Caco-2 (cell line): ENCODE results near the gene UCP2. TPM values are rescaled to one million over a fixed set of nuclear protein-coding genes. Genes with fewer than 3 reads are reported as not detected.

ENCODE experiments used
- BruUV-seq: library from RNA; stranded (reverse); fragments of 400-500 nt; replicated peaks from 2 replicates; lab custom pipeline; 2021; lab: Mats Ljungman, UMichigan
- CTCF ChIA-PET: fragments of 300-600 bp; sonication (Branson Sonifier 250); formaldehyde crosslinking; loops from one replicate; lab custom pipeline; 2022; ENCODE audit warnings: antibody characterized with exemption; lab: Charles Lee
- POLR2A ChIA-PET: fragments of 300-600 bp; sonication (Branson Sonifier 250); formaldehyde crosslinking; loops from one replicate; lab custom pipeline; 2022; ENCODE audit warnings: antibody characterized with exemption; lab: Charles Lee
- DNase-seq, 2 experiments: peaks; one replicate each; pipeline versions ENCODE4 v3.0.0 to v3.0.0-alpha.2; 2020 to 2022
- H3K27me3 ChIP-seq: replicated peaks from 2 replicates; pipeline ENCODE4 v1.6.0; 2011; ENCODE audit warnings: low read length; ENCODE audit not compliant: control insufficient read depth, insufficient read depth
- H3K36me3 ChIP-seq: 2 replicates; pipeline ENCODE4 v1.5.1; 2011; ENCODE audit warnings: low read length; ENCODE audit not compliant: control insufficient read depth, insufficient read depth
- H3K4me1 ChIP-seq: fragments of 250-450 bp; sonication (Bioruptor Pico); 2 replicates; pipeline ENCODE4 v1.5.1; 2020; ENCODE audit warnings: mild to moderate bottlenecking
- H3K4me3 ChIP-seq: 2 replicates; pipeline ENCODE4 v1.5.1; 2011; ENCODE audit warnings: low read depth, mild to moderate bottlenecking, control low read depth, low read length
- H3K9me3 ChIP-seq: fragments of 250-450 bp; sonication (Bioruptor Pico); 2 replicates; pipeline ENCODE4 v1.5.1; 2020; ENCODE audit warnings: mild to moderate bottlenecking, moderate library complexity
- H3K27ac Mint-ChIP-seq: one replicate; pipeline ENCODE4 v1.8.0; 2022; ENCODE audit warnings: mixed read lengths; ENCODE audit not compliant: unreplicated experiment
- H3K27me3 Mint-ChIP-seq: one replicate; pipeline ENCODE4 v1.8.0; 2022; ENCODE audit warnings: mixed read lengths; ENCODE audit not compliant: insufficient read depth, unreplicated experiment
- H3K36me3 Mint-ChIP-seq: one replicate; pipeline ENCODE4 v1.8.0; 2022; ENCODE audit warnings: mild to moderate bottlenecking, mixed read lengths; ENCODE audit not compliant: insufficient read depth, unreplicated experiment
- H3K4me1 Mint-ChIP-seq: one replicate; pipeline ENCODE4 v1.8.0; 2022; ENCODE audit warnings: low read depth, mixed read lengths; ENCODE audit not compliant: unreplicated experiment
- H3K4me3 Mint-ChIP-seq: one replicate; pipeline ENCODE4 v1.8.0; 2022; ENCODE audit warnings: mild to moderate bottlenecking, moderate library complexity, mixed read lengths; ENCODE audit not compliant: unreplicated experiment
- H3K9me3 Mint-ChIP-seq: one replicate; pipeline ENCODE4 v1.8.0; 2022; ENCODE audit warnings: mixed read lengths; ENCODE audit not compliant: unreplicated experiment
- CTCF ChIP-seq, 2 experiments: fragments of 200-600 bp in 1 of 2; IDR thresholded peaks; 1 replicate in 1 of 2; 2 replicates in 1 of 2; pipeline versions ENCODE4 v1.5.1 to v1.8.0; 2011 to 2022; ENCODE audit warnings: antibody characterized with exemption in 1 of 2, control low read depth in 1 of 2, inconsistent platforms in 1 of 2, low read depth in 1 of 2, low read length in 1 of 2, mild to moderate bottlenecking in 1 of 2, moderate library complexity in 1 of 2; ENCODE audit not compliant: insufficient read depth in 1 of 2, severe bottlenecking in 1 of 2, unreplicated experiment in 1 of 2
- intact Hi-C: fragments of 100-400 bp; cut with micrococcal nuclease; formaldehyde crosslinking; loops from one replicate; pipeline ENCODE4 v1.10.0; 2022; ENCODE audit not compliant: unreplicated experiment
- total RNA-seq: library from RNA; stranded (reverse); gene quantifications from 2 replicates; pipeline ENCODE4 v1.2.3, GENCODE V29; 2022

UCP2 gene
- total RNA-seq, 1 experiment from 2014 or later: 144 TPM

DNA sequence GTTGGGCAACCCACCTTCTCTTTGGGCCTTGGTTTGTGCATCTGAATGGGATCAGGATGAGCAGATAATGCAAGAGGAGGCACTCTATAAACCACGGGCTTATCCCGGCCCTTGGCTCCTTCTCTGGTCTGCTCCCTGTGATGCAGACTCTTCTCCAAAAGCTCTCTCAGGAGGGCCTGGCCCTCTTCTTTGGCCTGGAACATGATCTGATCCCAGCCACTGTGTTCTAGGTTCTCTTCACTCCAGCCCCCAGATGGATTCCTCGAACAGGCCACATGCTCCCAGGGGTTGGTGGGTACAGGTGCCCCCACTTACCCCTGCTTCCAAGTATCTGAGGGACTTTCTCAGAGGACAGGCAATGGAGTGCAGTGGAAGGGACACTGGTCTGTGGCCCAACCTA, 35.0 kb upstream of the UCP2 start:
- no peak for TF ChIP-seq CTCF (IDR thresholded peaks at IDR 0.05; ENCODE audit: insufficient read depth in 1 of 2, low read depth in 1 of 2, low read length in 1 of 2, severe bottlenecking in 1 of 2, unreplicated experiment in 1 of 2)
- Mint-ChIP-seq H3K36me3 (peaks cover 5% of the 10 kb centered on the region), H3K27ac (no peak overlapping the region), H3K9me3 (no peaks in the 10 kb centered on the region), H3K4me1 (no peaks in the 10 kb centered on the region), H3K4me3 (no peak overlapping the region), H3K27me3 (no peaks in the 10 kb centered on the region)
- intact Hi-C loops: no loop called here
- Histone ChIP-seq H3K36me3 (no peaks in the 10 kb centered on the region), H3K4me1 (peaks cover 23% of the 10 kb centered on the region), H3K9me3 (no peaks in the 10 kb centered on the region), H3K27me3 (no peaks in the 10 kb centered on the region), H3K4me3 (no peak overlapping the region)
- ChIA-PET CTCF (interaction anchor here (0.9 kb wide), 1 partner anchor 35 kb away, joined by 3 read pairs; the partner anchor contains the start of gene UCP2), POLR2A (no interaction called here)
- no TSS peak for BruUV-seq
- no peak for DNase-seq

DNA sequence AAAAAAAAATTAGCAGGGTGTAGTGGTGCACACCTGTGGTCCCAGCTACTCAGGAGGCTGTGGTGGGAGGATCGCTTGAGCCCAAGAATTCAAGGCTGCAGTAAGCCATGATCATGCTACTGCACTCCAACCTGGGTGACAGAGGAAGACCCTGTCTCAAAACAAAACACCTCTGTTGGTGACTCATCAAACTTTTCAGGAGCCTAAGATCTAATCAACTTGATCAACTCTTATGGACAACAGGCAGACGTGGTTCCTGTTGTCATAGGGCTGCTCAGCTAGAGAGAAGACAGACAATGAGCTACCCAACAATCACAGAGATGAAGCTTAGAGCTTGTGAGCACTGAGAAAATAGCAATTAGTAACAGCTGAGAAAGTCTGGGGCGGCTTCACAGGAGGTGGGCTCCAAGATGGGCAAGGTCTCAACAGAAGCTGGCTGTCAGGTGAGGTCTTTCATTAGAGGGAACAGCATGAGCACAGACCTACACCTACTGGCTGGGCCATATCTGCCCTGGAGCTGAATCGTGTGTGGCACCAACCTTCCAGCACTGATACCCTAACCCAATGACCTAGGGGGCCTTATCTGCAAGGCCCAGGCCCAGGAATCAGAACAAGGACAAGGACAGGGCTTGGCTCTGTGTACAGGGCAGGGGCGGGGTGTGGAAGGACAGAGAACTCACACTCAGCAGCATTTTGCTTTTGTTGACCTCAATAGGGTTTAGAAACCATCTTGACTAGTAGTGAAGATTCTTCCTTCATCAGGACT, 33.5 kb upstream of the UCP2 start:
- H3K4me3 Mint-ChIP-seq: no peak overlapping the region
- H3K9me3 ChIP-seq: no peaks in the 10 kb centered on the region
- no peaks in the 10 kb centered on the region for H3K9me3 Mint-ChIP-seq
- CTCF ChIA-PET: no interaction called here
- DNase-seq: no peak
- H3K27ac Mint-ChIP-seq: no peak overlapping the region
- TF ChIP-seq CTCF (IDR thresholded peaks at IDR 0.05; ENCODE audit: insufficient read depth in 1 of 2, low read depth in 1 of 2, low read length in 1 of 2, severe bottlenecking in 1 of 2, unreplicated experiment in 1 of 2): no peak
- H3K36me3 ChIP-seq: no peaks in the 10 kb centered on the region
- POLR2A ChIA-PET: no interaction called here
- peaks cover 5% of the 10 kb centered on the region for H3K36me3 Mint-ChIP-seq
- no peak overlapping the region for H3K4me3 ChIP-seq
- BruUV-seq: no TSS peak
- no peaks in the 10 kb centered on the region for H3K27me3 ChIP-seq
- H3K4me1 ChIP-seq: peaks cover 23% of the 10 kb centered on the region
- H3K27me3 Mint-ChIP-seq: no peaks in the 10 kb centered on the region
- intact Hi-C loops: no loop called here
- H3K4me1 Mint-ChIP-seq: no peaks in the 10 kb centered on the region

- Histone ChIP-seq H3K4me1 (peaks cover 21% of the 10 kb centered on the region), H3K36me3 (no peaks in the 10 kb centered on the region), H3K27me3 (no peaks in the 10 kb centered on the region), H3K4me3 (no peak overlapping the region), H3K9me3 (no peaks in the 10 kb centered on the region)
- Mint-ChIP-seq H3K4me3 (no peak overlapping the region), H3K27ac (no peak overlapping the region), H3K27me3 (no peaks in the 10 kb centered on the region), H3K4me1 (no peaks in the 10 kb centered on the region), H3K9me3 (no peaks in the 10 kb centered on the region), H3K36me3 (peaks cover 5% of the 10 kb centered on the region)
- TF ChIP-seq CTCF (IDR thresholded peaks at IDR 0.05; ENCODE audit: insufficient read depth in 1 of 2, low read depth in 1 of 2, low read length in 1 of 2, severe bottlenecking in 1 of 2, unreplicated experiment in 1 of 2): no peak
- intact Hi-C loops: no loop called here
- no peak for DNase-seq
- ChIA-PET POLR2A (no interaction called here), CTCF (no interaction called here)
- BruUV-seq: no TSS peak
These were observed 32.2 kb upstream of the UCP2 start for GRCh38 chr11:74014880-74015279.
